Hematopoietic multipotent progenitor cell treated with erythropoietin and hydrocortisone succinate and interleukin-3 and kit ligand, for 17 days (in vitro differentiated cells): ENCODE results near the gene PAK4.
"Not testable (repeated sequence)": the region's sequence is repeated elsewhere in the genome, so short reads cannot be mapped to it uniquely, and the experiment has no call there.

Experiments used
- DNase-seq: peaks from one replicate; pipeline ENCODE4 v3.0.0-alpha.2; 2015; ENCODE audit warnings: low spot score

The PAK4 gene

GRCh38 chr19:39125554-39126311 is at the start of gene PAK4:
Gene PAK4, plus strand, starts transcription at chr19:39125786. Its CDS starts 43,768 bp downstream, at chr19:39169554.
- peak; percentile 96 for DNase-seq

- DNase-seq = no peak
Measured at GRCh38 chr19:39077323-39077722, 48.3 kb upstream of the PAK4 start.

DNA sequence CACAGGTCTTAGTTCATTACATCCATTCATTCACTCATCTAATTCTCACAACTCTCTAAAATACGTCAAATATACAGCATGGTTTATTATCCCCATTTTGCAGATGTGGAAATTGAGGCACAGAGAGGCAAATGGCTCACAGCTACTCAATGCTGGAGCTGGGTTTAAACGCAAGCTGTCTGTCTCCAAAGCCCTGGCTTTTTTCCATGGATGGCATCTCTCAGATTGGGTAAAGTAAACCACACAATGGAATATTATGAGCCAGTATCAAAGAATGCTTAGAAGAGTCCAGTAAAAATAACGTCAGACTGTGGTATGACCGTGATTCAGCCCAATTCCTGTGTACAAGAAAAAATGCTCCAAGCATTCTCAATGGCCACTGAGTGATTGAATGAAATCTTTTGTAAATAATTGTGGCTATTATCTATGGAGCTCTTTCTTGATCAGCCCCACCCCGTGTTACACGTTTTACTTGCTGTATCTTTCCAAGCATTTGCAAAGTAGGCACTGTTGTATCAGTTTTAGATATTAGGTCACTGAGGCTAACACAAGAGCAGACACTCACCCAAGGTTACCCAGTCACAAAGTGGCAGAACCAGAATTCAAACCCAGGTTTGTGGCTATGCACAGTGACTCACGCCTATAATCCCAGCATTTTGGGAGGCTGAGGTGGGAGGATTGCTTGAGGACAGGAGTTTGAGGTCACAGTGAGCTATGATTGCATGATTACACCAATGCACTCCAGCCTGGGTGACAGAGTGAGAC is 47.0 kb upstream of the PAK4 start:
- DNase-seq = no peak

DNA sequence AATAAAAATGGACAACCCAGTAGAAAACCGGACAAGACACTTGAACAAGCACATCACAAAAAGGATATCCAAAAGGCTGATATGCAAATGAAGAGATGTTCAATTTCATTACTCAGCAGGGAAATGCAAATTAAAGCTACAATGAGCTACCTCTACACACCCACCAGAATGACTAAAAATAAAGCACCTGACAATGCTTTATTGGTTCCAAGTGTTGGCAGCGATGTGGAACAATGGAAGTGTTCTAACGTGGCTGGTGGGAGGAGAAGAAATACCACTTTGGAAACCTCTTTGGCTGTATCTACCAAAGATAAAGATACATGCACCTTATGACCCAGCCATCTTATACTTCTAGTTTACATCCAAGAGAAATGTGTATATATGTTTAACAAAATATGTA is 45.2 kb upstream of the PAK4 start:
- no peak for DNase-seq

DNA sequence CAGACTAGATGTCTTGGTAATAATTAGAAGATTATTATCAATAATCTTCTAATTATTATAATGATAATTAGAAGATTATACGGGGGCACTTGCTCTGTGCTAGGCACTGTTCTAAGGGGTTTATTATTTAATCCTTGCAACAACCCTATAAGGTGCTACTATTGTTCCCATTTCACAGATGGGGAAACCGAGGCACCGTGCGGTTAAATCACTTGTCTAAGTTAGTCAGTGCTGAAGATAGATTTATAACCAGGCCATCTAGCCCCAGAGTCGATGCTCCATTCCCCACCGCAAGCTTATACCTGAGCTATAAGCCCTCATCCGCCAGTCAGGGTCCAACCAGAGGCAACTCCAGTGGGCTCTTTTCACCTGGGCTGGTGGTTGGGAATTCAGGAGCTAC is 43.4 kb upstream of the PAK4 start:
- DNase-seq = no peak

DNA sequence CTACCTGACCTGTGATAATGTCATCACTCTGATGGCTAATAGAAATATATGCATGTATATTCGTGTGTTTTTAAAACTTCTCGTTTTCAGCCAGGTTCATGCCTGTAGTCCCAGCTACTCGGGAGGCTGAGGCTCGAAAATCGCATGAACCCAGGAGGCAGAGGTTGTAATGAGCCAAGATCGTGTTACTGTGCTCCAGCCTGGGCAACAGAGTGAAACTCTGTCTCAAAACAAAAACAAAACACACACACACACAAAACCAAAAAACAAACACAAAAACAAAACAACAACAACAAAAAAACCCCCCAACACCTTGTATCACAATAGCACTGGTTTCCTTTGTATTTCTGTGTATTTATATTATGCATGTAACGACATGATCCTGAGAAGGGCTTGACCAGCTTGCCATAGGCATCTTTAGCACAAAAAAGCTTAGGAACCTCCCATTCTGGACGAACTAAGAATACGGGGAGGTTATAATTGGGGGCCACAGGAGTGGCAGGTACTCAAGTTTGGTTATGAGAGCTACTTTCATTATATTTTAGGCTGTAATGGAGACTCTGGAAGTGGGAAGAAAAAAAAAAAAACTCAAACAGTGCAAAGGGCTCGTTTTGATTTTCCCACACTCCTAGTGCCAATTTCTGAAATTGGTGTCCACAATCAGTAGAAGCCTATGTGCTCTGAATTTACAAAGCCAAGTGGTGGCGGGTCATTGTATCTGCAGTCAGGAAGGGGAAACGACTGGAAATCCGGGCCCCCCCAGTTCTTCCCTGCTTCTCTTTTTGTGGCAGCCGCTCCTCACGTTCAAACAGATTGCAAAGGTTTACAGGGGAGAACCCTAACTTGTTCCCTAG is 42.6 kb upstream of the PAK4 start:
- DNase-seq = no peak

DNA sequence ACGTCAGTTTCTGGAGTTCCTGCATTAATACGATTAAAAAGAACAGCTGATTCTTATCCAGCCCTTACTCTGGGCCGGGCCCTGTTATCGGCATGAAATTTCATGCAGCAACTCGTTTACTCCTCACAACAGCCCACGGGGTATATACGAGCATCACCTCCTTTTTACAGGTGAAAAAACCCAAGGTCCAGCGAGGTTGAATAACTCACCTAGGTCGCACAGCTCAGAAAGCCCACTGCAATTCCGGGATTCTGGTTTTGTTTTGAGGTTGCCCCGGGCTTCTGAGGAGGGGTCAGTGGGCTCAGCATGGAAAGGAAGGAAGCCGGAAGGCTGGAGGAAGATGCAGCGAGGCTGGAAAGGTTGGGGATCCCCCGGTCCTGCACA is 42.0 kb upstream of the PAK4 start:
- DNase-seq = no peak

GRCh38 chr19:39083983-39084731 is 41.4 kb upstream of the PAK4 start, which contains the start of gene ACP7:
Gene ACP7, plus strand, starts transcription at chr19:39084368. Its CDS starts 902 bp downstream, at chr19:39085270.
- no peak for DNase-seq

DNA sequence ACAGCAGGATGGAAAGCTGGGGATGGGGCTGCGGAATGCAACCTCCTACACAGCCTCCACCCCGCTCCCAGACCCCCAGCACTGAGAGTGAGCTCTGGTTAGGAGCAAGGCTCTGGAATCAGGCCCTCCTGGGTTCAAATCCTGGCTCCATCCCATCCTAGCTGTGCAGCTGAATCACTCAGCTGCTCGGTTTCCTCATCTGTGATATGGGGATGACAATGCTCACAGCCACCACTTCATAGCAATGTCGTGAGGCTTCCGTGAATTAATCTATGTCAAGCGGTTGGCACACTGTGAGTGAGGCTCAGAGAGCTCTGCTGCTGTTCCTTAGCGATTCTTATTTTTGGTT is 40.9 kb upstream of the PAK4 start:
- no peak for DNase-seq

GRCh38 chr19:39085392-39085791 is 40.2 kb upstream of the PAK4 start:
- no peak for DNase-seq

GRCh38 chr19:39086386-39086785 is 39.2 kb upstream of the PAK4 start:
- DNase-seq = no peak

- no peak for DNase-seq
Measured at GRCh38 chr19:39087907-39088686, 37.5 kb upstream of the PAK4 start.

GRCh38 chr19:39090016-39090415 is 35.6 kb upstream of the PAK4 start:
- not testable (repeated sequence) for DNase-seq

GRCh38 chr19:39090881-39091280 is 34.7 kb upstream of the PAK4 start:
- DNase-seq = no peak

- not testable (repeated sequence) for DNase-seq
Measured at GRCh38 chr19:39095799-39096540, 29.6 kb upstream of the PAK4 start.

- DNase-seq = no peak
Measured at GRCh38 chr19:39097299-39097698, 28.3 kb upstream of the PAK4 start.

GRCh38 chr19:39097721-39098120 is 27.9 kb upstream of the PAK4 start:
- no peak for DNase-seq

- DNase-seq = no peak
Measured at GRCh38 chr19:39098365-39099269, 27.0 kb upstream of the PAK4 start.

DNA sequence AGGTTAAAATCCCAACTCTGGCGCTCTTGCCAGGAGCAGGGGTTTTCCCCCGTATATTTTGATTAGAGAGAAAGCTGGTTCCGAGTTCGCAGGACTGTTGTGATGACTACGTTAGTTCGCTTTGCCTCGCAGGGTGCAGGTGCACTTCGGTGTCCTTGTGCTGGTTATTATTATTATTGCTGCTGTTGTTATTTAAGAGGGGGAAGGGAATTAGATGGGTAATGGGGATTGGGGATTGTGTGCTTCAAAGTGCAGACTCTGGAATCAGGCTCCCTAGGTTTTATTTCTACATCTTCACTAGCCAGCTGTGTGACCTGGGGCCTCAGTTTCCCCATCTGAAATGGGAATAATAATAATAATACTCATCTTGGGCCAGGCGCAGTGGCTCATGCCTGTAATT is 26.2 kb upstream of the PAK4 start:
- no peak for DNase-seq
